Renal cortex interstitium (tissue), 11 donors: ENCODE results near the gene ZNF17. TPM values are rescaled to one million over a fixed set of nuclear protein-coding genes. Genes with fewer than 3 reads are reported as not detected.

Experiments
- DNase-seq, 11 donors: peaks; one replicate each; pipeline ENCODE4 v3.0.0-alpha.2; 2013; ENCODE audit warnings: low read depth in 9 of 11, low spot score in 4 of 11; ENCODE audit errors: extremely low read depth in 1 of 11
- polyA plus RNA-seq, 3 donors: library from polyadenylated mRNA; unstranded; fragments of 120-200 nt; gene quantifications; one replicate each; pipeline ENCODE4 v1.2.1, GENCODE V29; 2013; ENCODE audit not compliant: insufficient read length in 3 of 3

The ZNF17 gene
- polyA plus RNA-seq, 3 donors = 11.6 to 12.6 (median 11.9) TPM

- DNase-seq = no peak
Observed at GRCh38 chr19:57403737-57404563, 7.0 kb upstream of the ZNF17 start.

GRCh38 chr19:57406516-57407123, 4.3 kb upstream of the ZNF17 start:
- DNase-seq = peak in 6 of 11 donors; percentile 28 to 56 (median 52)

GRCh38 chr19:57419439-57419838, 8.5 kb downstream of the ZNF17 start:
- no peak for DNase-seq

- no peak for DNase-seq
Observed at GRCh38 chr19:57421037-57421436, 10.1 kb downstream of the ZNF17 start.

GRCh38 chr19:57434386-57435061, 23.6 kb downstream of the ZNF17 start:
- peak in 2 of 11 donors; percentile 6 to 12 for DNase-seq

- peak; percentile 93 to 100 (median 98) for DNase-seq
Observed at GRCh38 chr19:57435062-57435978, 24.4 kb downstream of the ZNF17 start, which contains the start of gene ZNF749. TSS of gene ZNF749 (plus strand) at chr19:57435325. CDS start at chr19:57435579, 254 bp downstream.

GRCh38 chr19:57436417-57436816, 25.5 kb downstream of the ZNF17 start:
- DNase-seq = peak in 1 of 11 donors; percentile 7

- no peak for DNase-seq
Observed at GRCh38 chr19:57437931-57438330, 27.0 kb downstream of the ZNF17 start.

- DNase-seq = no peak
Observed at GRCh38 chr19:57438925-57439324, 28.0 kb downstream of the ZNF17 start.

- DNase-seq = no peak
Observed at GRCh38 chr19:57441979-57442752, 31.2 kb downstream of the ZNF17 start.

- no peak for DNase-seq
Observed at GRCh38 chr19:57443121-57443696, 32.2 kb downstream of the ZNF17 start.

GRCh38 chr19:57452307-57452706, 41.3 kb downstream of the ZNF17 start:
- DNase-seq = no peak

- DNase-seq = no peak
Observed at GRCh38 chr19:57465680-57466381, 54.9 kb downstream of the ZNF17 start.

- no peak for DNase-seq
Observed at GRCh38 chr19:57466489-57466888, 55.5 kb downstream of the ZNF17 start.
